ENCODE measurements around the gene CETP.

DNA sequence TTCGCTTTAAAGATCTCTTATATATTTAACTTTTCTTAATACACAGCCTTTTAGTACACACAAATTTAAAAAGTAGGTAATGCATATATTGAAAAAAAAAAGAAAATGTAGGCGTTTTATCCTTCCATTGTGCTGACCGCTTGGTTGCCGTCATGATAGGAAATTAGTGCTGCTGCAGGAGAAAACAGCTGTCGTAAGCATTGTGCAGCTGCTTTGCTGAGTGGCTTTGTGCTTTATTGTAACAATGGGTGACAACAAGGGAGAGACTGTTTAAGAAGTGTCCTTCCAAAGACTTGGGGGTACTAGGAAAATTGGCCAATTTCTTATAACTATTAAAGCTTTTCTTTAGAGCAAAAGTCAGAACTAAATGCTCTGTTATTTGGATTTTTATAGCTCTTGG, 24.8 kb upstream of the CETP start:
- TF ChIP-seq, protein P1, sequence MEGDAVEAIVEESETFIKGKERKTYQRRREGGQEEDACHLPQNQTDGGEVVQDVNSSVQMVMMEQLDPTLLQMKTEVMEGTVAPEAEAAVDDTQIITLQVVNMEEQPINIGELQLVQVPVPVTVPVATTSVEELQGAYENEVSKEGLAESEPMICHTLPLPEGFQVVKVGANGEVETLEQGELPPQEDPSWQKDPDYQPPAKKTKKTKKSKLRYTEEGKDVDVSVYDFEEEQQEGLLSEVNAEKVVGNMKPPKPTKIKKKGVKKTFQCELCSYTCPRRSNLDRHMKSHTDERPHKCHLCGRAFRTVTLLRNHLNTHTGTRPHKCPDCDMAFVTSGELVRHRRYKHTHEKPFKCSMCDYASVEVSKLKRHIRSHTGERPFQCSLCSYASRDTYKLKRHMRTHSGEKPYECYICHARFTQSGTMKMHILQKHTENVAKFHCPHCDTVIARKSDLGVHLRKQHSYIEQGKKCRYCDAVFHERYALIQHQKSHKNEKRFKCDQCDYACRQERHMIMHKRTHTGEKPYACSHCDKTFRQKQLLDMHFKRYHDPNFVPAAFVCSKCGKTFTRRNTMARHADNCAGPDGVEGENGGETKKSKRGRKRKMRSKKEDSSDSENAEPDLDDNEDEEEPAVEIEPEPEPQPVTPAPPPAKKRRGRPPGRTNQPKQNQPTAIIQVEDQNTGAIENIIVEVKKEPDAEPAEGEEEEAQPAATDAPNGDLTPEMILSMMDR (IDR thresholded peaks at IDR 0.05) = no peak
- TF ChIP-seq POLR2A (IDR thresholded peaks at IDR 0.05) = no peak

All from adrenal gland (tissue), 5 donors.